NOMO-1 treated with DMSO at 0.1 percent for 48 hours (cell line): ENCODE measurements around the gene RNFT1.
"Not testable (repeated sequence)": the region's sequence is repeated elsewhere in the genome, so short reads cannot be mapped to it uniquely, and the experiment has no call there.

ENCODE experiments used
- DNase-seq: peaks from one replicate; lab custom pipeline; 2025; ENCODE audit not compliant: unreplicated experiment; lab: John Stamatoyannopoulos, UW

RNFT1 gene, protein sequence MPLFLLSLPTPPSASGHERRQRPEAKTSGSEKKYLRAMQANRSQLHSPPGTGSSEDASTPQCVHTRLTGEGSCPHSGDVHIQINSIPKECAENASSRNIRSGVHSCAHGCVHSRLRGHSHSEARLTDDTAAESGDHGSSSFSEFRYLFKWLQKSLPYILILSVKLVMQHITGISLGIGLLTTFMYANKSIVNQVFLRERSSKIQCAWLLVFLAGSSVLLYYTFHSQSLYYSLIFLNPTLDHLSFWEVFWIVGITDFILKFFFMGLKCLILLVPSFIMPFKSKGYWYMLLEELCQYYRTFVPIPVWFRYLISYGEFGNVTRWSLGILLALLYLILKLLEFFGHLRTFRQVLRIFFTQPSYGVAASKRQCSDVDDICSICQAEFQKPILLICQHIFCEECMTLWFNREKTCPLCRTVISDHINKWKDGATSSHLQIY

DNA sequence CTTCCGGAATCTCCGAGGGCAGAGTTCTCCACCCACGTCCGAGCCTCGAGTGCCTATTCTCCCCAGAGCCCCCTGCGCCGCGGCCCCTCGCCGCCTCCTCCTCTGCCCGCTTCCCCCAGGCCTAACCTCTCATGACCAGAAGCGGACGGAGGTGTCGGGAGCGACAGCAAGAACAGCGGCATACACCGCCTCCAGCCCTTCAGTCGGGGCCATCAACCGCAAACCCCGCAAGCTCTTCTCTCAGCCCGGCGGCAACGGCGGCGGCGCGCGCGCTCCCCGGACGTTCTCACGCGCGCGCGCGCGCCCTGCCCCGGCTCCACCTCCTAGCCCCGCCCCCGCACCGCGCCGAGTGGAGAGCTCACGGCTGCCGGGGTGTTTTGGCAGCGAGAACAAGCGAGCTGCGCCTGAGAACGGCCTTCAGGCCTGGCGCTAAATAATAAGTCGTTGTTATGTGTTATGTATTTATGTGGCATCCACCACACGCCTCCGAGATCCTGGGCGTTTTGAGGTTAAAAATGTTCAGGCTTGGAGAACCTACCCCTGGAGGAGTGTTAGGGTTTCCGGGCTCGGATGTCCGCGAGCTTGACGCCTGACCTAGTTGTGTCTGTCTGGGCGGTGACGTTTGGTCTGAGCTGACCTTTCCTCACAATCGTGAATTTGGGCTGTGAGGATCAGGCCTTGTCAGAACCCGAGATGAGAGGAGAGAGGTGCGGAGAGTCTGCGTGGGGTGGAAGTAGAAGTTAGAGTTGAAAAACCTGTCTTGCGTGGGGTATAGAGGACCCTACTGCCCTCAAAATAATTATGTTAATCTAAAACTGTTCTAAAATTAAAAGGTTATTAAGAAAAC lies at the start of gene RNFT1:
TSS of gene RNFT1 (minus strand) at position 259 of the 847 bp plus-strand sequence. CDS start at position 182, 77 bp downstream.
- peak; percentile 87 for DNase-seq

DNA sequence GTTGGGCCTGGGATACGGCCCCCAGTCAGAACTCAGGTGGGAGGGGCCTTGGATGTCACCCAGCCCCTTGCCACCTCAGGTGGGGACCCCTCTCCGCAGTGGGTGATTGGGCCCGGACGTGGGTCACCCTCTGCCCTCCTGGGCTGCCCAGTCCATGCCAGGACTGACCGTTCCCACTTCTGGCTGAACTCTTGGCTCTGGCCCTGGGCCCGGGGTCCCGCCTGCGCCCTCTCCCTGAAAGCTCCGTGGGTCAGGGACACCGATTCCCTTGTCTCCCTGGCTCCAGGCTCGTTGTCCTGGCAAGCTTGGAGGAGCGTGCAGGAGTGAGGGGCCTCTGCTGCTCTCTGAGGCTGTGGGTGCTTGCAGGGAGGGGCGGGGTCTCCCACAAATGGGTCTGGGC lies 44.8 kb upstream of the RNFT1 start:
- DNase-seq = not testable (repeated sequence)

- not testable (repeated sequence) for DNase-seq
Observed at GRCh38 chr17:60008377-60008776, 43.8 kb upstream of the RNFT1 start.

- no peak for DNase-seq
Observed at GRCh38 chr17:60006160-60006559, 41.6 kb upstream of the RNFT1 start.

DNA sequence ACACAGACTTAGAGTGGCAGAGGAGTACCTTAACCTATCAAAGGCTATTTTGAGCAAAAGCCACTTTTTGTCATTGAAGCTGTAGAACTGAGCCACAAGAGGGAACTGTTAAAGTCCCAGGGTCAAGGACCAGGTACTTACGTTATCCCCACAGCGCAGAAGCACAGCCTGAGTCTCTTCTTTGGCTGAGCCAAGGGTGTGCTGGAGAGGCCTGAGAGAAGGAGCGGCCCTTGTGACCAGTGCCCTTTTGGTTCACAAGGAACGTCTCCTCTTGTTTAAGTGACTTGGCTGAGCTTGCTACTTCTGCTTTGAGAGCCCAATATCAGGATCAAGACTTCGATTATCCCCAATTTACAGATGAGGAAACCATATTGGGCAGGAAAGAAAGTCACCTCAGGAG lies 40.0 kb upstream of the RNFT1 start:
- DNase-seq = not testable (repeated sequence)

DNA sequence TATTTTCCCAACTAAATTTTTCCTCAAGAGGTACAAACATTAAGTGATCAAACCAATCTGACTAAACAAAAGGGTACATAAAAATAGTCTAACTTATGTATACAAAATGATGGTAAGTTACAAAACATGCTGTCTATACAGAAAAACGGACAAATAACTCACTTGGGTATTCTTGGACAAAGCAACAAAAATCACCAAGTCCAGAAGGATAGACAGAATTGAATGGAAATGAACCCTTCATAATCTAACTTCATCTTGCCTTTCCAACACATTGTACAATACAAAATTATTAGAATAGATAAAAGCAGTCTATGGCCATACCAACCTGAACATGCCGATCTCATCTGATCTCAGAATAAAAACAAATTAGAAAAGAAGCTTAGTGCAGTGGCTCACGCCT lies 37.9 kb upstream of the RNFT1 start:
- DNase-seq = not testable (repeated sequence)

GRCh38 chr17:59996608-59997007 lies 32.1 kb upstream of the RNFT1 start:
- DNase-seq = not testable (repeated sequence)

- not testable (repeated sequence) for DNase-seq
Observed at GRCh38 chr17:59975166-59975565, 10.6 kb upstream of the RNFT1 start.

DNA sequence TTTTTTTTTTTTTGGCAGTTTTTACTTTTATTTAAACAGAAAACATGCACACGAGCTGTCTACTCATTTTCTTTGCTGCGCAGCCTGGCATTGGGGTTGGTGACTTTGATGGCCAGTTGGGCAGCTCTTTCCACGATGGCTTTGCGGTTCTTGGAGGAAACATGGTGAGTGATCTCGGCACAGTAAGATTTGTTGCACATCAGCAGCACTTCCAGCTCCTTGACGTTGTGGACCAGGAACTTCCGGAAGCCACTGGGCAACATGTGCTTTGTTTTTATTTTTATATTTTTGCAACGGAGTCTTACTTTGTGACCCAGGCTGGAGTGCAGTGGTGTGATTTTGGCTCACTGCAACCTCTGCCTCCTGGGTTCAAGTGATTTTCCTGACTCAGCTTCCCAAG lies 8.9 kb upstream of the RNFT1 start:
- DNase-seq = not testable (repeated sequence)

GRCh38 chr17:59972778-59973177 lies 8.2 kb upstream of the RNFT1 start:
- no peak for DNase-seq

GRCh38 chr17:59971771-59972170 lies 7.2 kb upstream of the RNFT1 start:
- not testable (repeated sequence) for DNase-seq

- DNase-seq = peak; percentile 90
Observed at GRCh38 chr17:59963738-59964481, 630 bp downstream of the RNFT1 start.

DNA sequence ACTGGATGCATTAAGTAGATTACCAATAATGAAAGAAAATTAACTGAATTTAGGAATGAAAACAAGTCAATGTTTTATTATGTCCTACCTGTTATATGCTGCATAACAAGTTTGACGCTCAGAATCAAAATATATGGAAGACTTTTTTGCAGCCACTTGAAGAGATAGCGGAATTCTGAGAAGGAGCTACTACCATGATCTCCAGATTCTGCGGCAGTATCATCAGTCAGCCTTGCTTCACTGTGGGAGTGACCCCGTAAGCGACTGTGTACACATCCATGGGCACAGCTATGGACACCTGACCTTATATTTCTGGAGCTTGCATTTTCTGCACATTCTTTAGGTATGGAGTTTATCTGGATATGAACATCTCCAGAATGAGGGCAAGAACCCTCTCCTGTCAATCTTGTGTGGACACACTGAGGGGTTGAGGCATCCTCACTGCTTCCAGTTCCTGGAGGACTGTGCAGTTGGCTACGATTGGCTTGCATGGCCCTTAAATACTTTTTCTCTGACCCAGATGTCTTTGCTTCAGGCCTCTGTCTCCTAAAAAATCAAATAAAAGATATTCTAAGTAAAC lies 1.7 kb downstream of the RNFT1 start:
- DNase-seq = no peak

DNA sequence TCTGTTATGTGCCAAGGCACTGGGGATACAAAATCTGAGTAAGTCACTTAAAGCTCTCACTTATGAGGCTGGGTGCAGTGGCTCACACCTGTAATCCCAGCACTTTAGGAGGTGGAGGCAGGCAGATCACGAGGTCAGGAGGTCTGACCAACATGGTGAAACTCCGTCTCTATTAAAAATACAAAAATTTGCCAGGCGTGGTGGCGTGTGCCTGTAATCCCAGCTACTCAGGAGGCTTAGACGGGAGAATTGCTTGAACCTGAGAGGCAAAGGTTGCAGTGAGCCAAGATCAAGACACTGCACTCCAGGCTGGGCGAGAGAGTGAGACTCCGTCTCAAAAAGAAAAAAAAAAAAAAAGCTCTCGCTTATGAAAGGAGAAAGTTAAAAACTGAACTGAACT lies 5.0 kb downstream of the RNFT1 start:
- DNase-seq = not testable (repeated sequence)

- no peak for DNase-seq
Observed at GRCh38 chr17:59954856-59955255, 9.7 kb downstream of the RNFT1 start.

DNA sequence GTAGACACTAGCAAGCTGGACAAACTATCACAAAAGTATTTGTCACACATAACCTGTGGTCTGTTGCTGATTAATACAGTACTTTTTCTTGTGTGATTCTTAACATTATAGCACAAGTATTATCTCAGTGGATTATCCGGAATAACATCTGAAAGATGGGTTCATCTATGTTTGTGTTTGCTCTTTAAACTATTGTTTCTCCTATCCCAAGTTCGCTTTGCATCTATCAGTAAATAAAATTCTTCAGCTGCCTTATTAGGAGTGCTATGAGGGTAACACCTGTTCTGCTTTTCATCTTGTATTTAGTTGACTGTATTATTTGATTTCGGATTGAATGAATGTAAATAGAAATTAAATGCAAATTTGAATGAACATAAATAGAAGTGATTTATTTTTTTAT lies 14.5 kb downstream of the RNFT1 start:
- DNase-seq = no peak

- DNase-seq = not testable (repeated sequence)
Observed at GRCh38 chr17:59947310-59947709, 17.2 kb downstream of the RNFT1 start.

DNA sequence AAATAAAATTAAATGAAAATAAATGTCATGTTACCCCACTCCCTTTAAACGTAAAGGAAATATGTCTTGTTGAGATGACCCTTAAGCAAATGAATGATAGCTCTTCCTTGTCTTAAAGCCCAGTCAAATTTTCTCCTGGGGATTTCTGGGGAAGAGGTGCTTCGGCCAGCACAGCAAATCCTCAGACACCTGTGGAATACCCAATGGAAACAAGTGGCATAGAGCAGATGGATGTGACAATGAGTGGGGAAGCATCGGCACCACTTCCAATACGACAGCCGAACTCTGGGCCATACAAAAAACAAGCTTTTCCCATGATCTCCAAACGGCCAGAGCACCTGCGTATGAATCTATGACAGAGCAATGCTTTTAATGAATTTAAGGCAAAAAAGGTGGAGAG lies 18.1 kb downstream of the RNFT1 start:
- DNase-seq = not testable (repeated sequence)

- no peak for DNase-seq
Observed at GRCh38 chr17:59941131-59941530, 23.4 kb downstream of the RNFT1 start.

- not testable (repeated sequence) for DNase-seq
Observed at GRCh38 chr17:59940697-59941096, 23.8 kb downstream of the RNFT1 start.

- DNase-seq = not testable (repeated sequence)
Observed at GRCh38 chr17:59933317-59933716, 31.2 kb downstream of the RNFT1 start.
